Thyroid gland (tissue), 4 donors: ENCODE measurements around the gene LPP.

Experiments used
- CTCF ChIP-seq, 6 experiments: fragments of 200-600 bp in 3 of 6; fragments of 450-650 bp in 3 of 6; sonication (generic) in 3 of 6; IDR thresholded peaks; one replicate each; pipeline ENCODE4 v1.5.1; 2016 to 2019; ENCODE audit warnings: antibody characterized with exemption in 6 of 6, mild to moderate bottlenecking in 2 of 6, inconsistent platforms in 1 of 6, moderate library complexity in 1 of 6
- POLR2A ChIP-seq, 2 donors: fragments of 450-650 bp; IDR thresholded peaks; one replicate each; pipeline ENCODE4 v1.6.1; 2017; ENCODE audit warnings: antibody characterized with exemption in 2 of 2, mild to moderate bottlenecking in 2 of 2, moderate library complexity in 1 of 2

DNA sequence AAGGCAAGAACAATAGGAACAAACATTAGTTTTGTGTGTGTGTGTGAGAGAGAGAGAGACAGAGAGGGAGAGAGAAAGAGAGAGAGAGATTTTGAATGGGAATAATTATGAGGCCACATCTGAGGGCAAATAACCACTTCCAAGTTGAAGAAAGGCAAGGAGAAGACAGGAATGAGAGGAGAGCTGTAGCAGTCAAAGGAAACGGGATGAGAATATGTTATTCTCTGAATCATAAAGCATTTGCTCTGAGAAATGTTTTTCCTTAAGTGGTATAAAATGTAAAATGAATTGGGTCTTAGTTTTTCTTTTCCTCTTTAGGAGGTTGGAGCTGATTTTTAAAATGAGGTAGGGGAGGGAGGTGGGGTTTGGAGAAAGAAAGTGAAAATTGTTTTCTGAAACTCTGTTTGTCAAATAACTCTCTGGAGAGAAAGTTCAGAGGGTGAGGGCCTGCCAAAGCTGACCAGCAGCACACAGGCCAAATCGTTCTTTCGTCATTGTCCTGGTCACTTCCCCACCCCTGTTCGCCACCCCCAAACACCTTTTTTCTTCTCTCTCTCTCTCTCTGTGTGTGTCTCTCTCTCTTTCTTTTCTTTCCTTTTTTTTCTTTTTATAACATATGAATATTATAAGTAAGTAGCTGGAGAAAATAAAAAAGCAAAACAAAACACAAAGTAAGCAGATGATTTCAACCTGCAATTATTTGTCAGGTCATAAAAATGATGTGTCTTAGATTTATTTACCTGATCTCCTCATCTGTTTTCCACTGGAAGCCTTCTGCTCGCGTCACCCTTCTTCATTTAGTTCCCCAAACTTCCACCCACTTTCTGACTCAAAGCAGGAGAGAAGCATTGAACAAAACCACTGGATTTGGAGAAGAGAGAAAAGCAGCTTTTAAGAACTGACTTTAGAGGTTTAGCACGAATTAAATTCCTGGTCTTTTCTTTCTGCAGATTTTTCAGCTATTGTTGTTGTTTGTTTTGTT, 110.6 kb downstream of the LPP start:
- no peak for TF ChIP-seq CTCF (IDR thresholded peaks at IDR 0.05)
- no peak for TF ChIP-seq POLR2A (IDR thresholded peaks at IDR 0.05)
